Glomerular visceral epithelial cell (primary cell): ENCODE results near the gene LIN28A.

Source experiments
- DNase-seq: peaks from one replicate; pipeline ENCODE4 v3.0.0-alpha.2; 2016; ENCODE audit errors: extremely low spot score

Gene LIN28A

GRCh38 chr1:26434161-26434752 is 23.6 kb downstream of the LIN28A start:
- no peak for DNase-seq

- DNase-seq, result no peak
Observed at GRCh38 chr1:26438041-26438440, 27.4 kb downstream of the LIN28A start.

- no peak for DNase-seq
Observed at GRCh38 chr1:26440259-26440658, 29.6 kb downstream of the LIN28A start.

GRCh38 chr1:26449868-26450267 is 39.3 kb downstream of the LIN28A start:
- no peak for DNase-seq

- DNase-seq, result no peak
Observed at GRCh38 chr1:26450908-26451307, 40.3 kb downstream of the LIN28A start.

- DNase-seq, result no peak
Observed at GRCh38 chr1:26452459-26453183, 42.0 kb downstream of the LIN28A start.

- DNase-seq, result no peak
Observed at GRCh38 chr1:26459148-26459547, 48.5 kb downstream of the LIN28A start.

GRCh38 chr1:26459573-26460031 is 49.0 kb downstream of the LIN28A start:
- DNase-seq, result no peak

- no peak for DNase-seq
Observed at GRCh38 chr1:26468911-26469310, 58.3 kb downstream of the LIN28A start.

GRCh38 chr1:26469558-26469957 is 58.9 kb downstream of the LIN28A start:
- no peak for DNase-seq

- DNase-seq, result no peak
Observed at GRCh38 chr1:26470878-26471497, 60.4 kb downstream of the LIN28A start.

GRCh38 chr1:26471498-26472319 is 61.1 kb downstream of the LIN28A start:
- peak; percentile 74 for DNase-seq

- DNase-seq, result peak; percentile 92
Observed at GRCh38 chr1:26472320-26472900, 61.8 kb downstream of the LIN28A start, which contains the start of gene HMGN2. Gene HMGN2, plus strand, starts transcription at chr1:26472440. Its CDS starts 173 bp downstream, at chr1:26472613.

- peak; percentile 94 for DNase-seq
Observed at GRCh38 chr1:26472901-26473845, 62.6 kb downstream of the LIN28A start.

- no peak for DNase-seq
Observed at GRCh38 chr1:26474818-26475217, 64.2 kb downstream of the LIN28A start.

GRCh38 chr1:26475989-26476388 is 65.4 kb downstream of the LIN28A start:
- no peak for DNase-seq

GRCh38 chr1:26476958-26477357 is 66.3 kb downstream of the LIN28A start:
- DNase-seq, result no peak

- peak; percentile 35 for DNase-seq
Observed at GRCh38 chr1:26477446-26478152, 67.0 kb downstream of the LIN28A start.

GRCh38 chr1:26478159-26478558 is 67.5 kb downstream of the LIN28A start:
- DNase-seq, result no peak

GRCh38 chr1:26478988-26479387 is 68.4 kb downstream of the LIN28A start:
- no peak for DNase-seq
